Nephron progenitor cell (in vitro differentiated cells): ENCODE data around the gene CCDC3.

ENCODE experiments used
- DNase-seq: peaks from one replicate; pipeline ENCODE4 v3.0.0; 2021
- H3K27ac Mint-ChIP-seq: 2 replicates; pipeline ENCODE4 v1.8.0; 2021; ENCODE audit warnings: mild to moderate bottlenecking, moderate library complexity, mixed read lengths
- H3K27me3 Mint-ChIP-seq: 2 replicates; pipeline ENCODE4 v1.8.0; 2021; ENCODE audit warnings: mild to moderate bottlenecking, low read depth, mixed read lengths; ENCODE audit not compliant: poor library complexity
- H3K36me3 Mint-ChIP-seq: 2 replicates; pipeline ENCODE4 v1.8.0; 2021; ENCODE audit warnings: low read depth, mixed read lengths
- H3K4me1 Mint-ChIP-seq: 2 replicates; pipeline ENCODE4 v1.8.0; 2021; ENCODE audit warnings: mixed read lengths
- H3K4me3 Mint-ChIP-seq: 2 replicates; pipeline ENCODE4 v1.8.0; 2021; ENCODE audit warnings: mild to moderate bottlenecking, moderate library complexity, mixed read lengths
- H3K9me3 Mint-ChIP-seq: 2 replicates; pipeline ENCODE4 v1.8.0; 2021; ENCODE audit warnings: mild to moderate bottlenecking, moderate library complexity, mixed read lengths
- TF ChIP-seq, protein P1 (sequence below): fragments of 200-600 bp; sonication (generic); IDR thresholded peaks from 2 replicates; pipeline ENCODE4 v1.5.0; 2021; ENCODE audit warnings: antibody characterized with exemption

The CCDC3 gene

DNA sequence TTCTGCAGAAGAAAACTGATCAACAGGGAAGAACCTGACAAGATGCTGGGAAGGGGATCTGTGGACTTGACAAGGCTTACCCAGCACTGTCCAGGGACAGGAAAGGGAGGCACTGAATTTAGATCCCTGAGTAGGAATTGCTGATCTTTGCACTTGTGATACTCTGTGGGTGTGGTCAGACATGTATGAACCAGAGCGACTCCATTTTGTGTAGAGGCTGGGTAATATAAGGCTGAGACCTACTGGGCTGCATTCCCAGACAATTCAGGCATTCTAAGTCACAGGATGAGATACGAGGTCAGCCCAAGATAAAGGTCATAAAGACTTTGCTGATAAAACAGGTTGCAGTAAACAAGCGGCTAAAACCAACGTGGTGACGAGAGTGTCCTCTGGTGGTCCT lies 60.7 kb downstream of the CCDC3 start:
- Mint-ChIP-seq H3K36me3 (no peaks in the 10 kb centered on the region), H3K4me3 (no peak overlapping the region), H3K27me3 (peaks cover 15% of the 10 kb centered on the region), H3K4me1 (peaks cover 2% of the 10 kb centered on the region), H3K27ac (no peak overlapping the region), H3K9me3 (peaks cover 6% of the 10 kb centered on the region)
- TF ChIP-seq, protein P1, sequence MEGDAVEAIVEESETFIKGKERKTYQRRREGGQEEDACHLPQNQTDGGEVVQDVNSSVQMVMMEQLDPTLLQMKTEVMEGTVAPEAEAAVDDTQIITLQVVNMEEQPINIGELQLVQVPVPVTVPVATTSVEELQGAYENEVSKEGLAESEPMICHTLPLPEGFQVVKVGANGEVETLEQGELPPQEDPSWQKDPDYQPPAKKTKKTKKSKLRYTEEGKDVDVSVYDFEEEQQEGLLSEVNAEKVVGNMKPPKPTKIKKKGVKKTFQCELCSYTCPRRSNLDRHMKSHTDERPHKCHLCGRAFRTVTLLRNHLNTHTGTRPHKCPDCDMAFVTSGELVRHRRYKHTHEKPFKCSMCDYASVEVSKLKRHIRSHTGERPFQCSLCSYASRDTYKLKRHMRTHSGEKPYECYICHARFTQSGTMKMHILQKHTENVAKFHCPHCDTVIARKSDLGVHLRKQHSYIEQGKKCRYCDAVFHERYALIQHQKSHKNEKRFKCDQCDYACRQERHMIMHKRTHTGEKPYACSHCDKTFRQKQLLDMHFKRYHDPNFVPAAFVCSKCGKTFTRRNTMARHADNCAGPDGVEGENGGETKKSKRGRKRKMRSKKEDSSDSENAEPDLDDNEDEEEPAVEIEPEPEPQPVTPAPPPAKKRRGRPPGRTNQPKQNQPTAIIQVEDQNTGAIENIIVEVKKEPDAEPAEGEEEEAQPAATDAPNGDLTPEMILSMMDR: no peak
- no peak for DNase-seq

GRCh38 chr10:12938271-12938670 lies 63.2 kb downstream of the CCDC3 start:
- Mint-ChIP-seq H3K4me3 (no peak overlapping the region), H3K27me3 (peaks cover 19% of the 10 kb centered on the region), H3K36me3 (no peaks in the 10 kb centered on the region), H3K4me1 (no peaks in the 10 kb centered on the region), H3K9me3 (peaks cover 15% of the 10 kb centered on the region), H3K27ac (no peak overlapping the region)
- TF ChIP-seq, protein P1: no peak
- DNase-seq: no peak

DNA sequence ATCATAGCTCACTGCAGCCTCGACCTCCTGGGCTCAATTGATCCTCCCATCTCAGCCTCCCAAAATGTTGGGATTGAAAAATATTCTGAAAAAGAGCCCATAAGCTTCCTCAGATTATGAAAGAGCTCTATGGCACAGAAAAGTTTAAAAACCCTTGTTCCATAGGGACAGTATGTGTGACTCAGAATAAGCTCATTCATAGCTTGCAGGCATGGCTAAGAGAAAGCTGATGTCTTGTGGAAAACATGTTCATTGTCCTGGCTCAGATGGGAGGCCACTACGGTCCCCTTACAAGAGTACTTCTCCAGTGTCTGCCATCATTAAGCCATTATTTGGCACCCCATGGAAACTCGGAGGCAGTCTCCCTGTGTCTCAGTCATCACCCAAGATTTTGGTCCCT lies 64.0 kb downstream of the CCDC3 start:
- Mint-ChIP-seq H3K36me3 (no peaks in the 10 kb centered on the region), H3K4me3 (no peak overlapping the region), H3K9me3 (peaks cover 21% of the 10 kb centered on the region), H3K27ac (no peak overlapping the region), H3K4me1 (no peaks in the 10 kb centered on the region), H3K27me3 (peaks cover 19% of the 10 kb centered on the region)
- TF ChIP-seq, protein P1: no peak
- DNase-seq: no peak

GRCh38 chr10:12934777-12935176 lies 66.7 kb downstream of the CCDC3 start:
- TF ChIP-seq, protein P1: no peak
- Mint-ChIP-seq H3K9me3 (peaks cover 21% of the 10 kb centered on the region), H3K4me1 (no peaks in the 10 kb centered on the region), H3K27ac (no peak overlapping the region), H3K4me3 (no peak overlapping the region), H3K36me3 (no peaks in the 10 kb centered on the region), H3K27me3 (peaks cover 19% of the 10 kb centered on the region)
- DNase-seq: no peak

GRCh38 chr10:12929381-12929780 lies 72.1 kb downstream of the CCDC3 start:
- H3K36me3 Mint-ChIP-seq: peaks cover 4% of the 10 kb centered on the region
- H3K4me1 Mint-ChIP-seq: no peaks in the 10 kb centered on the region
- no peak overlapping the region for H3K27ac Mint-ChIP-seq
- TF ChIP-seq, protein P1: no peak
- no peak for DNase-seq
- H3K9me3 Mint-ChIP-seq: peaks cover 25% of the 10 kb centered on the region
- no peak overlapping the region for H3K4me3 Mint-ChIP-seq
- peaks cover 14% of the 10 kb centered on the region for H3K27me3 Mint-ChIP-seq

- H3K4me1 Mint-ChIP-seq: no peaks in the 10 kb centered on the region
- H3K27ac Mint-ChIP-seq: no peak overlapping the region
- peaks cover 10% of the 10 kb centered on the region for H3K27me3 Mint-ChIP-seq
- no peak for DNase-seq
- H3K36me3 Mint-ChIP-seq: peaks cover 4% of the 10 kb centered on the region
- TF ChIP-seq, protein P1: no peak
- H3K9me3 Mint-ChIP-seq: peaks cover 19% of the 10 kb centered on the region
- no peak overlapping the region for H3K4me3 Mint-ChIP-seq
These were observed 72.9 kb downstream of the CCDC3 start for GRCh38 chr10:12928571-12928970.
